ENCODE results near the gene FUBP3. TPM values are rescaled to one million over a fixed set of nuclear protein-coding genes. Genes with fewer than 3 reads are reported as not detected.
"Not testable (repeated sequence)": the region's sequence is repeated elsewhere in the genome, so short reads cannot be mapped to it uniquely, and the experiment has no call there.

FUBP3 gene
- total RNA-seq, 4 donors from 2014 or later: 22.4 to 65.6 (median 38.6) TPM

GRCh38 chr9:130555968-130556367 is 23.4 kb upstream of the FUBP3 start:
- H3K27me3 ChIP-seq: no peaks in the 10 kb centered on the region
- TF ChIP-seq CTCF (IDR thresholded peaks at IDR 0.05) (no peak), POLR2A (IDR thresholded peaks at IDR 0.05) (no peak)

GRCh38 chr9:130556396-130557076 is 22.8 kb upstream of the FUBP3 start:
- Histone ChIP-seq H3K4me3 (no peak overlapping the region), H3K4me1 (no peaks in the 10 kb centered on the region), H3K9me3 (no peaks in the 10 kb centered on the region), H3K27me3 (no peaks in the 10 kb centered on the region), H3K36me3 (no peaks in the 10 kb centered on the region), H3K27ac (no peak overlapping the region)
- intact Hi-C loops (cut with DNase I; ENCODE audit: low total_unique reads): no loop called here
- TF ChIP-seq CTCF (IDR thresholded peaks at IDR 0.05): no peak
- TF ChIP-seq POLR2A (IDR thresholded peaks at IDR 0.05): no peak
- DNase-seq: no peak

More at GRCh38 chr9:130555968-130556367, 23.4 kb upstream of the FUBP3 start:
- no peaks in the 10 kb centered on the region for H3K4me1 ChIP-seq
- DNase-seq: no peak
- no peak overlapping the region for H3K27ac ChIP-seq
- no peaks in the 10 kb centered on the region for H3K9me3 ChIP-seq
- intact Hi-C loops (cut with DNase I; ENCODE audit: low total_unique reads): no loop called here
- H3K36me3 ChIP-seq: no peaks in the 10 kb centered on the region
- H3K4me3 ChIP-seq: no peak overlapping the region

- no peaks in the 10 kb centered on the region for H3K27me3 ChIP-seq
- no peaks in the 10 kb centered on the region for H3K4me1 ChIP-seq
- no peak overlapping the region for H3K27ac ChIP-seq
- intact Hi-C loops (cut with DNase I; ENCODE audit: low total_unique reads): no loop called here
- TF ChIP-seq CTCF (IDR thresholded peaks at IDR 0.05) (no peak), POLR2A (IDR thresholded peaks at IDR 0.05) (no peak)
- no peak for DNase-seq
- no peaks in the 10 kb centered on the region for H3K36me3 ChIP-seq
- H3K4me3 ChIP-seq: no peak overlapping the region
- no peaks in the 10 kb centered on the region for H3K9me3 ChIP-seq
Measured at GRCh38 chr9:130557077-130557468, 22.3 kb upstream of the FUBP3 start.

- H3K4me3 ChIP-seq: no peak overlapping the region
- H3K9me3 ChIP-seq: no peaks in the 10 kb centered on the region
- intact Hi-C loops (cut with DNase I; ENCODE audit: low total_unique reads): no loop called here
- no peaks in the 10 kb centered on the region for H3K4me1 ChIP-seq
- no peaks in the 10 kb centered on the region for H3K36me3 ChIP-seq
- no peak overlapping the region for H3K27ac ChIP-seq
- DNase-seq: no peak
- H3K27me3 ChIP-seq: no peaks in the 10 kb centered on the region
- TF ChIP-seq CTCF (IDR thresholded peaks at IDR 0.05) (no peak), POLR2A (IDR thresholded peaks at IDR 0.05) (no peak)
Measured at GRCh38 chr9:130561056-130561455, 18.3 kb upstream of the FUBP3 start.

- H3K27ac ChIP-seq; H3K27me3 ChIP-seq; H3K4me3 ChIP-seq; DNase-seq; H3K9me3 ChIP-seq; H3K4me1 ChIP-seq; H3K36me3 ChIP-seq; intact Hi-C loops (cut with DNase I; ENCODE audit: low total_unique reads): not testable (repeated sequence)
Measured at GRCh38 chr9:130562525-130562924, 16.9 kb upstream of the FUBP3 start.

- Histone ChIP-seq H3K36me3 (no peaks in the 10 kb centered on the region), H3K27ac (no peak overlapping the region), H3K27me3 (no peaks in the 10 kb centered on the region), H3K4me3 (no peak overlapping the region), H3K9me3 (no peaks in the 10 kb centered on the region), H3K4me1 (no peaks in the 10 kb centered on the region)
- no peak for DNase-seq
- TF ChIP-seq POLR2A (IDR thresholded peaks at IDR 0.05) (no peak), CTCF (IDR thresholded peaks at IDR 0.05) (no peak)
- intact Hi-C loops (cut with DNase I; ENCODE audit: low total_unique reads): no loop called here
Measured at GRCh38 chr9:130563797-130564196, 15.6 kb upstream of the FUBP3 start.

Measured in uterus (tissue), 4 donors.